Endothelial cell of umbilical vein (primary cell): ENCODE results near the gene CACNA2D2.

Experiments
- CTCF ChIP-seq, 2 donors: IDR thresholded peaks; 1 replicate in 1 of 2; 2 replicates in 1 of 2; pipeline ENCODE4 v1.5.1; 2011; ENCODE audit warnings: low read length in 2 of 2, mild to moderate bottlenecking in 2 of 2, moderate library complexity in 2 of 2, control low read depth in 1 of 2, inconsistent platforms in 1 of 2, low read depth in 1 of 2; ENCODE audit not compliant: insufficient read depth in 1 of 2; ENCODE audit errors: extremely low read depth in 1 of 2
- JUN ChIP-seq: IDR thresholded peaks from 2 replicates; pipeline ENCODE4 v1.6.1; 2011; ENCODE audit warnings: borderline replicate concordance, low read depth; ENCODE audit not compliant: insufficient read length, insufficient read depth
- POLR2A ChIP-seq: IDR thresholded peaks from 2 replicates; pipeline ENCODE4 v1.6.1; 2012; ENCODE audit warnings: low read depth, mild to moderate bottlenecking, control low read depth, low read length

DNA sequence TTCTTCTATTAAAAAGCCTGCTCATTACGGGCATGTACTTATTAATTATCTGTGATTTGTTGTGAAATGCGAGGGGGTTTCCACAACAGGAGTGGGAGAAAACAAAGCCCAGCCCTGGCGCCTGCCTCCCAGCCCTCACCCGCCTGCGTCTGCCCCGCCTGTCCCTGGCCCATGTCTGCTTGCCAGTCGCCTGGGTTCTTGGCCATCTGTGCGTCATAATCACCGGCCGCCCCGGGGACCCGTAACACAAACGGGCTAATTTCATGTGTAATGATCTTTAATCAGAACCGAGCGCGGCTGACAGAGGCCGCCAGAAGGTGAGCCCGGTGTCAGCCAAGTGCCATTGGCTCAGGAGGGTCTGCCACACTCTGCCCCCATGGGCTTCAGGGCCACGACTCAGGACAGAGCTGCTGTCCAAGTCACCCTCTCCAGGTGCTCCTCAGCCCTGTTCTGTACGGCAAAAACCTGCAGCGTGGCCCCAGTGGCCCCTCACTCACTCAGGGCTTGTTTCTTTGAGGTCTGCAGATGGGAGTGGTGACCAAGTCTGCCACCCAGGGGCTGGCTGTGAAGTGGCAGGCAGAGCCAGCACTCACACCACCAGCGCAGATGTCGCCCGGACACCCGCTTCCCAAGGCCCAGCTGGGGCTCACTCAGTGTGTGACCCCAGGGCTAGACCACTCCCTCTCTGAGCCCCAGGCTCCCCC is 115.3 kb downstream of the CACNA2D2 start:
- peak; percentile 4 to 34 for TF ChIP-seq CTCF (IDR thresholded peaks at IDR 0.05; ENCODE audit: extremely low read depth in 1 of 2, insufficient read depth in 1 of 2, low read depth in 1 of 2, low read length in 2 of 2)
- no peak for TF ChIP-seq POLR2A
- TF ChIP-seq JUN, result no peak
